Endothelial cell of umbilical vein (primary cell): ENCODE results near the gene DCUN1D2.

Experiments
- CTCF ChIP-seq, 2 donors: IDR thresholded peaks; 1 replicate in 1 of 2; 2 replicates in 1 of 2; pipeline ENCODE4 v1.5.1; 2011; ENCODE audit warnings: low read length in 2 of 2, mild to moderate bottlenecking in 2 of 2, moderate library complexity in 2 of 2, control low read depth in 1 of 2, inconsistent platforms in 1 of 2, low read depth in 1 of 2; ENCODE audit not compliant: insufficient read depth in 1 of 2; ENCODE audit errors: extremely low read depth in 1 of 2
- GATA2 ChIP-seq: IDR thresholded peaks from 2 replicates; pipeline ENCODE4 v1.7.0; 2011; ENCODE audit warnings: low read depth, mild to moderate bottlenecking, moderate library complexity, mixed read lengths, low read length; ENCODE audit not compliant: insufficient read length, insufficient read depth
- JUN ChIP-seq: IDR thresholded peaks from 2 replicates; pipeline ENCODE4 v1.6.1; 2011; ENCODE audit warnings: borderline replicate concordance, low read depth; ENCODE audit not compliant: insufficient read length, insufficient read depth
- POLR2A ChIP-seq: IDR thresholded peaks from 2 replicates; pipeline ENCODE4 v1.6.1; 2012; ENCODE audit warnings: low read depth, mild to moderate bottlenecking, control low read depth, low read length
- POLR2AphosphoS5 ChIP-seq: IDR thresholded peaks from 2 replicates; pipeline ENCODE4 v1.6.1; 2012; ENCODE audit warnings: low read depth, mild to moderate bottlenecking, control low read depth, low read length, moderate library complexity; ENCODE audit not compliant: insufficient read depth

GRCh38 chr13:113448885-113449692 lies 41.4 kb downstream of the DCUN1D2 start:
- TF ChIP-seq CTCF (IDR thresholded peaks at IDR 0.05; ENCODE audit: extremely low read depth in 1 of 2, insufficient read depth in 1 of 2, low read depth in 1 of 2, low read length in 2 of 2) (no peak), POLR2AphosphoS5 (no peak), GATA2 (no peak), POLR2A (no peak), JUN (no peak)
